GM12878 (cell line): ENCODE measurements around the gene SCLT1. TPM values are rescaled to one million over a fixed set of nuclear protein-coding genes. Genes with fewer than 3 reads are reported as not detected.

ENCODE experiments used
- ATAC-seq: fragments of 200-7000 bp; cut with Tn5 transposase; 3 replicates; pipeline ENCODE4 v1.9.1; 2020; ENCODE audit warnings: mild to moderate bottlenecking, moderate library complexity
- BruUV-seq: library from RNA; stranded (reverse); fragments of 400-500 nt; replicated peaks from 2 replicates; lab custom pipeline; 2021; lab: Mats Ljungman, UMichigan
- CTCF ChIA-PET: fragments of 300-600 bp; sonication (Branson Sonifier 250); formaldehyde crosslinking; extraction: SDS; loops from one replicate; lab custom pipeline; 2021; ENCODE audit warnings: inconsistent platforms; lab: Yijun Ruan, JAX
- POLR2A ChIA-PET: fragments of 350-600 bp; formaldehyde crosslinking; extraction: SDS; loops from one replicate; lab custom pipeline; 2021; ENCODE audit warnings: inconsistent platforms; lab: Charles Lee
- RAD21 ChIA-PET: fragments of 300-600 bp; sonication (Branson Sonifier 250); formaldehyde crosslinking; loops from one replicate; lab custom pipeline; 2023; ENCODE audit warnings: antibody characterized with exemption; ENCODE audit not compliant: unreplicated experiment; lab: Charles Lee
- SMC1A ChIA-PET: fragments of 300-600 bp; sonication (Branson Sonifier 250); formaldehyde crosslinking; loops from one replicate; lab custom pipeline; 2023; ENCODE audit not compliant: unreplicated experiment, uncharacterized antibody; lab: Charles Lee
- DNase-seq: peaks from one replicate; pipeline ENCODE4 v3.0.0-alpha.2; 2011; ENCODE audit warnings: low read depth, low spot score
- FAIRE-seq: peaks from 3 replicates; lab custom pipeline; 2011; peaks lifted over from hg19 to GRCh38; lab: Jason Lieb, UNC
- H2AFZ ChIP-seq: 2 replicates; pipeline ENCODE4 v1.6.0; 2011; ENCODE audit warnings: low read depth, low read length, control low read depth; ENCODE audit not compliant: control insufficient read depth
- H3K27ac ChIP-seq: 2 replicates; pipeline ENCODE4 v1.5.1; 2011; ENCODE audit warnings: control low read depth; ENCODE audit not compliant: control insufficient read depth, insufficient read depth
- H3K27me3 ChIP-seq, 2 experiments: replicated peaks in 1 of 2; 2 replicates each; pipeline versions ENCODE4 v1.6.0 to v1.6.1; 2011; ENCODE audit warnings: low read length in 1 of 2; ENCODE audit not compliant: control insufficient read depth in 2 of 2, insufficient read depth in 2 of 2
- H3K36me3 ChIP-seq, 2 experiments: 2 replicates each; pipeline ENCODE4 v1.5.1; 2011; ENCODE audit warnings: low read length in 1 of 2; ENCODE audit not compliant: control insufficient read depth in 2 of 2, insufficient read depth in 2 of 2
- H3K4me1 ChIP-seq: 2 replicates; pipeline ENCODE4 v1.6.1; 2011; ENCODE audit warnings: mild to moderate bottlenecking, low read length, moderate library complexity, mixed read lengths; ENCODE audit not compliant: control insufficient read depth, insufficient read depth
- H3K4me2 ChIP-seq: 2 replicates; pipeline ENCODE4 v1.6.0; 2011; ENCODE audit warnings: control low read depth; ENCODE audit not compliant: control insufficient read depth, insufficient read depth
- H3K4me3 ChIP-seq: fragments of 200-600 bp; sonication (generic); 2 replicates; pipeline ENCODE4 v1.5.1; 2016
- H3K79me2 ChIP-seq: 2 replicates; pipeline ENCODE4 v1.6.0; 2011; ENCODE audit warnings: low read length; ENCODE audit not compliant: control insufficient read depth, insufficient read depth
- H3K9ac ChIP-seq: 2 replicates; pipeline ENCODE4 v1.8.0; 2011; ENCODE audit warnings: low read length, control low read depth, mixed read lengths; ENCODE audit not compliant: control insufficient read depth, insufficient read depth
- H3K9me3 ChIP-seq: replicated peaks from 3 replicates; pipeline ENCODE4 v1.5.1; 2011; ENCODE audit warnings: mild to moderate bottlenecking, low read length; ENCODE audit not compliant: control insufficient read depth, insufficient read depth
- H4K20me1 ChIP-seq: 2 replicates; pipeline ENCODE4 v1.6.0; 2011; ENCODE audit not compliant: control insufficient read depth, insufficient read depth
- HDGF ChIP-seq: fragments of 450-650 bp; IDR thresholded peaks from 2 replicates; pipeline ENCODE4 v1.6.1; 2016; ENCODE audit warnings: antibody characterized with exemption
- NFYA ChIP-seq: IDR thresholded peaks from 2 replicates; pipeline ENCODE4 v1.6.1; 2011; ENCODE audit warnings: low read depth, mild to moderate bottlenecking, low read length, improper control_type of control experiment, borderline replicate concordance
- NRF1 ChIP-seq: conservative IDR thresholded peaks from 2 replicates; pipeline ENCODE4 v1.6.1; 2011; ENCODE audit warnings: mild to moderate bottlenecking, low read depth, low read length, improper control_type of control experiment
- SKIL ChIP-seq: fragments of 450-650 bp; IDR thresholded peaks from 2 replicates; pipeline ENCODE4 v1.6.1; 2017; ENCODE audit warnings: mild to moderate bottlenecking, low read depth, inconsistent platforms; ENCODE audit not compliant: poor library complexity, severe bottlenecking
- ZNF207 ChIP-seq: fragments of 450-650 bp; IDR thresholded peaks from 2 replicates; pipeline ENCODE4 v1.6.1; 2014; ENCODE audit warnings: antibody characterized with exemption, mild to moderate bottlenecking, borderline replicate concordance
- WGBS: methylation state at CpG from one replicate; pipeline ENCODE4 v1.1.6; 2016; ENCODE audit warnings: low lambda C conversion rate; ENCODE audit not compliant: insufficient replicate concordance, insufficient coverage; ENCODE audit errors: missing lambda C conversion rate; 5-methylcytosine and 5-hydroxymethylcytosine counted together
- in situ Hi-C: fragments of 300-500 bp; cut with MboI; formaldehyde crosslinking; loops from 9 replicates; pipeline ENCODE4 v1.14.3; 2018; ENCODE audit warnings: mixed read lengths
- intact Hi-C: fragments of 100-400 bp; cut with micrococcal nuclease; formaldehyde crosslinking; loops from one replicate; pipeline ENCODE4 v1.14.2; 2022; ENCODE audit not compliant: unreplicated experiment
- polyA plus RNA-seq, 11 experiments: library from polyadenylated mRNA; depleted of rRNA in 4 of 11; unstranded in 6 of 11; stranded (reverse) in 5 of 11; fragments of >200 nt; fragmentation: Nextera tagmentation in 4 of 11; fragmentation: Illumina TruSeq in 1 of 11; extraction: Ambion mirVana in 4 of 11; extraction: Trizol in 1 of 11; gene quantifications; 1 replicate in 1 of 11; 2 replicates in 10 of 11; pipeline versions ENCODE4 v1.2.1 to v1.2.3, GENCODE V29; 2011 to 2016; ENCODE audit warnings: inconsistent platforms in 2 of 11, missing spikeins in 2 of 11, low read depth in 1 of 11
- total RNA-seq, 4 experiments: library from RNA; depleted of rRNA in 3 of 4; stranded (reverse); fragments of >200 nt in 3 of 4; fragmentation: Illumina TruSeq in 1 of 4; extraction: Trizol in 1 of 4; gene quantifications; 2 replicates each; pipeline versions ENCODE4 v1.2.1 to v1.2.3, GENCODE V29; 2013 to 2021

Gene SCLT1
- total and polyA plus RNA-seq, 10 of the 15 experiments (the other 5 are each of a cell fraction or from before 2014, with no cell fraction given), result 7.8 to 31.4 (median 19.6) TPM

- no peak overlapping the region for H2AFZ ChIP-seq
- 59% methylated on average over 2 of the region's 2 CpGs for WGBS
- ATAC-seq (no peak), FAIRE-seq (peak; percentile 13)
- in situ Hi-C loops, result no loop called here
- intact Hi-C loops, result no loop called here
- no peak overlapping the region for H3K9ac ChIP-seq
- no TSS peak for BruUV-seq
- H3K79me2 ChIP-seq, result no peaks in the 10 kb centered on the region
- RAD21 ChIA-PET, result interaction anchor here (1.0 kb wide), 1 partner anchor 27 kb away, joined by 3 read pairs; no protein-coding TSS in a partner anchor
- H3K27ac ChIP-seq, result no peak overlapping the region
- TF ChIP-seq SKIL, result no peak
- TF ChIP-seq, all 136 proteins: peak for 0
- DNase-seq, result no peak
- Histone ChIP-seq H4K20me1 (no peaks in the 10 kb centered on the region), H3K36me3 (no peaks in the 10 kb centered on the region; a peak in 1 of 4 replicates), H3K4me3 (no peak overlapping the region), H3K9me3 (no peaks in the 10 kb centered on the region), H3K27me3 (no peaks in the 10 kb centered on the region), H3K4me1 (no peaks in the 10 kb centered on the region), H3K4me2 (no peak overlapping the region)
- ChIA-PET POLR2A (no interaction called here), CTCF (no interaction called here), SMC1A (interaction anchor here (1.4 kb wide), 1 partner anchor 13 kb away, joined by 4 read pairs; no protein-coding TSS in a partner anchor)
Measured at GRCh38 chr4:128958194-128958593, 135.1 kb downstream of the SCLT1 start.

- no peak for ATAC-seq
- CTCF ChIA-PET, result interaction anchor here (0.6 kb wide), 2 partner anchors 95 to 889 kb away, joined by 3 to 4 read pairs; no protein-coding TSS in a partner anchor
- intact Hi-C loops, result no loop called here
- DNase-seq, result no peak
- peak; percentile 75 for FAIRE-seq
- H3K4me3 ChIP-seq, result no peak overlapping the region
- no TSS peak for BruUV-seq
- H2AFZ ChIP-seq, result no peak overlapping the region
- H3K36me3 ChIP-seq, result no peaks in the 10 kb centered on the region; a peak in 1 of 4 replicates
- H3K27me3 ChIP-seq, result no peaks in the 10 kb centered on the region
- TF ChIP-seq HDGF (no peak), NRF1 (no peak), NFYA (no peak), ZNF207 (no peak)
- TF ChIP-seq, all 136 proteins: peak for 0
- Histone ChIP-seq H3K4me1 (no peaks in the 10 kb centered on the region), H3K9me3 (no peaks in the 10 kb centered on the region), H3K79me2 (no peaks in the 10 kb centered on the region), H3K27ac (no peak overlapping the region), H4K20me1 (no peaks in the 10 kb centered on the region), H3K9ac (no peak overlapping the region), H3K4me2 (no peak overlapping the region)
- ChIA-PET SMC1A (no interaction called here), POLR2A (interaction anchor here (0.6 kb wide), 1 partner anchor 403 kb away, joined by 3 read pairs; no protein-coding TSS in a partner anchor), RAD21 (no interaction called here)
- in situ Hi-C loops, result no loop called here
Measured at GRCh38 chr4:128957459-128957858, 135.9 kb downstream of the SCLT1 start.
